HG02588 (cell line): ENCODE measurements around the gene COL2A1.

Source experiments
- ATAC-seq: cut with Tn5 transposase; IDR thresholded peaks from one replicate; pipeline ENCODE4 v1.9.1; 2021; ENCODE audit warnings: mild to moderate bottlenecking, moderate library complexity; ENCODE audit not compliant: unreplicated experiment

The COL2A1 gene

DNA sequence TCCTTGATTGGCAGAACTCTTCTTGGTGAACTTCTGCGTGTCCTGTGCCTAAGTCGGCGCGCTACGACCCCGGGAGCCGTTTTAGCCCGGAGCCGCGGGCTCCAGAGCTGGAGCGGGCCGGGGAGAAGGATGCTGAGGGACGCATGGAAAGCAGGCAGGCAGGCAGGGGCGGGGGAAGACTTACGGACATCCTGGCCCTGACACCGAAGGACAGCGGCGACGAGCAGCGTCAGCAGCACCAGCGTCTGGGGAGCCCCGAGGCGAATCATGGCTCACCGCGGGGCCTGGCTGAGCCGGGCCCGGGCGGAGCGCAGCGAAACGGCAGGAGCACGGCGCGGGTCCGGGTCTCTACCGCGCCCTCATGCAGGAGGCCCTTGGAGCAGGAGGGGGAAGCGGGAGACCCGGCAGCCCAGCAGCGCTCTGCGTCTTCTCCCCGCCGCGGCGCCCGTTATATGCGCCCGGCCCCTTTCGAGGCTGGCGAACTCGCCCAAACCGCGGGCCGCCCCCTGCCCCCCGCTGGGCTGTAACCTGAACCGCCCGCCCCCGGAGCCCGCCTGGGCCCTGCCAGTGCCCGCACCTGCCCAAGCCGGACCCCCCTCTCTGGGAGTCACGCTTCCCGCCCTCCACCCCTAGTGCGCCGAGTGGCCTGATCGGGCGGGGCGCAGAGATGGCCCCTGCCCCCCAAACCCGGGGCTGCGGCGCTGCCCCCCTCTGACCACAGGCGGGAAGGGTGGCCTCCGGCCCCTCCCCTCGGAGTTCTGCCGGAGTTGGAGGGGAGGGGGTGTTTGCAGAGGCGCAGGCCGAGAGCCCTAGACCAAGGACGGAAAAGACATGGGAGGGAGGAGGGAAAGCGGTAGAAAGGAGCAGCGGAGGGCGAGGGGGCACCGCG lies at the start of gene COL2A1:
COL2A1 (minus strand) TSS at position 424 of the 889 bp plus-strand sequence; CDS start at position 269, 155 bp downstream.
- no peak for ATAC-seq

DNA sequence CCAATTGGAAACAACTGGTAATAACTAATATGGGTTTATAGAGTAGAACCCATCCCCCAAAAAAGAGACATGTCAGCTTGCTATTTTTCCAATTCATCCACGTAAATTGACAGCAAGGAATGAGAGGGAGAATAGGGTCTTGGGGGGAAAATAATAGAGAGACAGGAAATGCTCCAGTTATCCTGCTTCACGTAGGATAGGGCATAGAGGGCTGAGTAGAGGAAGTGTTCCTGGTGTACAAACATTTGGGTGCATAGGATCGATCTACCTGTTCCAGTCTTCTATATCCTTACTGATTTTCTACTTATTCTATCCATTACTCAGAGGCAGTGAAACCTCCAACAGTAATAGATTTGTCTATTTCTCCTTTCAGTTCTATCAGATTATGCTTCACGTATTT lies 49.6 kb upstream of the COL2A1 start:
- no peak for ATAC-seq

DNA sequence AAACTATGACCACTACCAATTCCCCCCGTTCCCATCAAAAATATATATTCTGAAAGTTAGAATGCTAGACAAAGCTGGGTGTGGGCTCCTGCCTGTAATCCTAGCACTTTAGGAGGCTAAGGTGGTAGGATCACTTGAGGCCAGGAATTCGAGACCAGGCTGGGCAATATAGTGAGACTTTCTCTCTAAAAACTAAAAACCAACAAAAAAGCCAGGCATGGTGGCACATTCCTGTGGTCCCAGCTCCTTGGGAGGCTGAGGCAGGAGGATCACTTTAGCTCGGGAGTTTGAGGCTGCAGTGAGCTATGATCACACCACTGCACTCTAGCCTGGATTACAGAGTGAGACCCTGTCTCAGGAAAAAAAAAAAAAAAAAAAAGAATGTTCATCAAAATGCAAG lies 48.8 kb upstream of the COL2A1 start:
- no peak for ATAC-seq

GRCh38 chr12:48051681-48052080 lies 47.4 kb upstream of the COL2A1 start:
- no peak for ATAC-seq

DNA sequence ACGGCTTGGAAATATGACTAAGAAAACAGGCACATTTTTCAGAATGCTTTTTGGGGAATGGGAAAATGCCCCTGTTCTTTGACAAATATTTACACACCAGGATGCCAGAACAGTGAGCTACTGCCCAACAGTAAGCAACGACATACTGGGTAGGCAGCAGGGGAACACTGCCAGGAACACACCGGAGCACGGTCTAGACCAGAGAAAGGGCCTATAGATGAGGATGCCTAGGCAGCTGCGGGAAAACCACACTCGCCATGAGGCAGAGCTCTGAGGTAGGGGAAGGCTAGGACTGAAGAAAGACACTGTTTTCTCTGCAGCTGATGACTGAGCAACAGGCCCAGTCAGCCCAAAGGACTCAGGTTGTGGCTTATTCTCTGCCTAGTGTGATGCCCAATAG lies 45.9 kb upstream of the COL2A1 start:
- no peak for ATAC-seq

- ATAC-seq: no peak
These were observed 41.8 kb upstream of the COL2A1 start for GRCh38 chr12:48045965-48046518.

GRCh38 chr12:48045061-48045846 lies 41.0 kb upstream of the COL2A1 start:
- no peak for ATAC-seq

DNA sequence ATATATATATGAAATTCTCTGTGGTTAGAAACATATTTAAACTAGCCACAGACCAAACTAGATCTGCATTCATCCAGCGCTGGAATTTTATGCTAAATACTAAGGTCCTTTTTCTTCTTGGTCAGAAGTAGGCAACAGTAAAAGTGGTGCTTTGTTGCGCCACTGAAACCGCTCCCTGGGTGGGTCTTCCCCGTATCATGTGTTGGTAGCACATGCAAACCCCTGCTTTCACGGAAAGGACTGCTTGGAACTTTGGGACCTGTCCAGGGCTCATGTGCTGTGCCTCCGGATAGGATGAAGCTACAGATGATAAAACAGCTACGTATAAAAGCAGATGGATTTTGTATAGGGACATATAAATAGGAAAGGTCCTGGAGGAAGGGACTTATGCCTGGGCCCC lies 40.1 kb upstream of the COL2A1 start:
- ATAC-seq: no peak

GRCh38 chr12:48043771-48044170 lies 39.5 kb upstream of the COL2A1 start:
- ATAC-seq: no peak

GRCh38 chr12:48041591-48042423 lies 37.5 kb upstream of the COL2A1 start:
- ATAC-seq: no peak

GRCh38 chr12:48040354-48040753 lies 36.1 kb upstream of the COL2A1 start:
- no peak for ATAC-seq

GRCh38 chr12:48039151-48039550 lies 34.9 kb upstream of the COL2A1 start:
- ATAC-seq: no peak

DNA sequence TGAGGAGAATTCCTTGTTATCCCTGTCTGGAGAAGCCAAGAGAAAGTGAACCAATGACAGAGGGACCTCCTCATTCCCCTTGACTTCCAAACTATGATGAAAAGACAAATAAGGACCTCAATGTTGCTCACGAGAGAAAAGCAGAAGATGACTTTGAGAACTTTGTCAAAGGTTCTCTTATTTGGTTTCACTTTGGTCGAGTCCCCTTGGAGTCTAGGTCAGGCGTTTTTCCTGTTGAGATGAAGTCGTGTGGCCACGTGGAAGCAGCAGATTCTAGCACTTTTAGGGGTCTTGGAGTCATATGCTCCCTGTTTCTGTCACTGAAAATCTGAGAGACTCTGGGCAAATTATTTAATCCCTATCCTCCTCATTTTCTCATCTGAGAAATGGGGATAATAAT lies 33.8 kb upstream of the COL2A1 start:
- no peak for ATAC-seq

DNA sequence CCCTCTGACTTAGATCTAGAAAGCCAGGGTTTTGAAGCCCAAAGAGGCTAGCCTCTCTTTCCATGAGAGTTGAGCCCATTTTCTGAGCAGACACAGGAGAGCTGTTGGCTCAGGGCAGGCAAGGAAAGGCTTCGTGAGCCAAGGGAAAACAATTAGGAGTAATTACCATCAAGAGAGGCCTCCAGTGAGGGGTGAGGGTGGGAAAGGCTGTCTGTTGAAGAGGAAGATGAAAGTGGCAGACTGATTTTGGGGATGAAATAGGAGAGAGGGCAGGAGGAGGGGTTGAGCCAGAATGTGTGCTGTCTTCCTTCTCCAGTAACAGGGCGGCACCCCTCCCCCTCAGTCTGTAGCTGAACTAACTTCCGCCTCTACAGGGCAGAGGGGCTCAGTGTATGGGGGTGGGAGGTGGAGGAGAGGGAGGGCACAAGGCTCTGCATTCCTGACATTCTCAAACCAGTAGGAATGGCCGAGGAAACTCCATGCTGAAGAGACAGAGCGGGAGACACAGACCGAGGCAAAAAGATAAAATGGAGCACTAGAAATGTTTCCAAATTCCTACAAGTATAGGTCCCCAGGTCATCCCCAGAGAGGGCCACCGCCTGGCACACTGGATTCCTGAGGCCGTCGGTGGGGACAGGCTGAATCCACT lies 33.1 kb upstream of the COL2A1 start:
- no peak for ATAC-seq

DNA sequence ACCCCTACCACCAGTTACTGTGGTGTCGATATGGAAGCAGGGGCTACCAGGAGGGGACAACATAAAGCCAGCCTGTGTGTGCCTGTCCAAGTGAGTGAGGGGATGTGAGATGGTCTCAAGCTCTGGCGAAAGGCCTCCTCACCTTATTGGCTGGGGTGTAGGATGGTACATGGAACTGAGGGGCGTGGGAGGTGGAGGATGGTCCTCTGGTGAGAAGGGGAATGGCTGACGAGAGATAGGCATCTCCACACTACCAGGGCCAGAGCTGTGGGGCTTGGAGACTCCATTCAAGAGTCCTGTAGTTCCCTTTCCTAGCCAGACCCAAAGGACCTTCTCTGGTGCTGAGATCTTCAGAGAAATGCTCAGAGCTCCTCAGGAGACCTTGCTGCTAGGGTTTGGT lies 32.5 kb upstream of the COL2A1 start:
- no peak for ATAC-seq

- ATAC-seq: no peak
These were observed 30.8 kb upstream of the COL2A1 start for GRCh38 chr12:48034835-48035805.

GRCh38 chr12:48033451-48033850 lies 29.2 kb upstream of the COL2A1 start:
- no peak for ATAC-seq

DNA sequence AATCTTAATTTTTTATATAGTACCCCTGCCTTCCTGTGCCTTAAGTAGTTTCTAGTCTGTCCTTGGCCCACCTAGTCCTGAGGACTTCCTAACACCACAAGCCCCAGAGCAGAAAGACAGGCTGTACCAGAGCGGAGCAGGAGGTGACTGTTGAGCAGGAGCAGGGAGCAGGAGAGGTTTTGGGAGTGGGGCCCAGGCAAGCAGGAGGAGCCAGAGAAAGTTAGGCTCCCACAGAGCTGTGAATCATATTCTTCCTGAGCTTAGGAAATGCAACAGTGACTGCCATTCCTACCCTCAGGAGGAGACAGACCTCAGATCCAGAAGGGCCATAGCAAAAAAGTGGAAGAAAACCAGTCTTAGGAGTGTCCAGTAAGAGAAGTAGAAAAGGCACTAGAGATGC lies 28.3 kb upstream of the COL2A1 start:
- no peak for ATAC-seq
